Mucosa of descending colon (tissue), 3 donors: Measurements from ENCODE around the gene ESR2. TPM values are rescaled to one million over a fixed set of nuclear protein-coding genes. Genes with fewer than 3 reads are reported as not detected.
"Not testable (repeated sequence)": the region's sequence is repeated elsewhere in the genome, so short reads cannot be mapped to it uniquely, and the experiment has no call there.

Source experiments
- ATAC-seq: fragments of 200-7000 bp; cut with Tn5 transposase; one replicate; pipeline ENCODE4 v1.9.1; 2020; ENCODE audit warnings: mild to moderate bottlenecking, moderate library complexity
- DNase-seq, 3 donors: peaks; one replicate each; pipeline ENCODE4 v3.0.0-alpha.2; 2020
- H3K36me3 ChIP-seq: fragments of 200-600 bp; one replicate; pipeline ENCODE4 v1.8.0; 2021; ENCODE audit warnings: low read depth, mild to moderate bottlenecking
- H3K4me1 ChIP-seq: fragments of 200-600 bp; one replicate; pipeline ENCODE4 v1.8.0; 2021; ENCODE audit warnings: low read depth, mild to moderate bottlenecking
- H3K4me3 ChIP-seq: fragments of 200-600 bp; one replicate; pipeline ENCODE4 v1.8.0; 2021; ENCODE audit warnings: mild to moderate bottlenecking
- H3K9me3 ChIP-seq: fragments of 200-600 bp; one replicate; pipeline ENCODE4 v1.8.0; 2021; ENCODE audit warnings: mild to moderate bottlenecking
- CTCF ChIP-seq: fragments of 200-600 bp; IDR thresholded peaks from one replicate; pipeline ENCODE4 v1.8.0; 2022; ENCODE audit warnings: antibody characterized with exemption, mild to moderate bottlenecking
- intact Hi-C, 2 donors: fragments of 100-400 bp; cut with DNase I in 1 of 2; cut with micrococcal nuclease in 1 of 2; formaldehyde crosslinking; loops; one replicate each; pipeline versions ENCODE4 v1.11.0 to v1.11.1; 2022; cut with DNase I, micrococcal nuclease
- microRNA-seq: library from miRNA; unstranded; fragments of <30 nt; microRNA quantifications from one replicate; pipeline ENCODE4, GENCODE V29; 2019
- total RNA-seq, 3 donors: library from RNA; stranded (reverse); fragmentation: NEBNext Ultra II Directional in 2 of 3; extraction: Animal tissue kit (Norgen Biotek cat#: 25700) in 2 of 3; gene quantifications; one replicate each; pipeline versions ENCODE4 v1.2.1 to v1.2.4, GENCODE V29; 2021 to 2023
- donor health status: DM: no; HTN: no; CAD: no; lungs with moderate emphysema.
- donor health status: DM: no; HTN: no; CAD: no.
- donor health status: DM: no; HTN: yes; CAD: no.

ESR2 gene
- total RNA-seq, 3 donors from 2014 or later = 0.32 to 0.60 (median 0.41) TPM

- intact Hi-C loops = no loop called here
- Histone ChIP-seq H3K4me3 (no peak overlapping the region), H3K9me3 (no peaks in the 10 kb centered on the region), H3K4me1 (no peaks in the 10 kb centered on the region), H3K36me3 (no peaks in the 10 kb centered on the region)
- TF ChIP-seq CTCF = no peak
- DNase-seq (no peak), ATAC-seq (no peak)
Measured at GRCh38 chr14:64045091-64045490, 249.1 kb downstream of the ESR2 start.

DNA sequence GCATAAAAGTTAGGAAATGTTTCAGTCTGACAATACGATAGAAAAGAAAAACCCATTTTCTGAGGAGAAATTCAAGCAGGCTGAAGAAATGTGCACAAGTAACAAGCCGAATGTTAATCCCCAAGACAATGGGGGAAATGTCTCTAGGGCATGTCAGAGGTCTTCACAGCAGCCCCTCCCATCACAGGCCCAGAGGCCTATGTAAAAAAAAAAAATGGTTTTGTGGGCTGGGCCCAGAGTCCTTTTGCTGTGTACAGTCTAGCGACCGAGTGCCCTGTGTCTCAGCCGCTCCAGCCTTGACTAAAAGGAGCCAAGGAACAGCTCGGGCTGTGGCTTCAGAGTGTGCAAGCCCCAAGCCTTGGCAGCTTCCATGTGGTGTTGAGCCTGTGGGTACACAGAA, 250.9 kb downstream of the ESR2 start:
- H3K4me1 ChIP-seq, H3K9me3 ChIP-seq, H3K4me3 ChIP-seq, intact Hi-C loops, DNase-seq, ATAC-seq, H3K36me3 ChIP-seq: not testable (repeated sequence)

DNA sequence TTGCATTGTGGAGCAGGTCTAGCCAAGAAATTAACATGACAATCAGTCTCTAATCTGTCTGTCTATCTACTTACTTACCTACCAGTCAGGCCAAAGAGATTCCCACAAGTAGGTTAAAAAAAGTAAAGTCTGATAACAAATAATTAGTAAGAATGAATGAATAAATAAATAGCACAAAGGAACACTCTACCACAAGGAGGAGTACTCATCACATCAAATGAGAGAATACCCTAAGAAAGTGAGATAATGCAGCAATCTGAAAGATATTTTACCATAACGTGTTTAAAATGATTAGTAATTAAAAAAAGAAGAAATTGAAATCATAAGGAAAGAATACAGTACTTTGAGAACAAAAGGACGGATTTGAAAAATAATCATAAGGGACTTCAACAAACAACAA, 254.1 kb downstream of the ESR2 start:
- no peaks in the 10 kb centered on the region for H3K4me1 ChIP-seq
- no peak for TF ChIP-seq CTCF
- H3K36me3 ChIP-seq = no peaks in the 10 kb centered on the region
- intact Hi-C loops = no loop called here
- no peak for DNase-seq
- no peak overlapping the region for H3K4me3 ChIP-seq
- H3K9me3 ChIP-seq = no peaks in the 10 kb centered on the region
- ATAC-seq = no peak

- Histone ChIP-seq H3K4me3 (no peak overlapping the region), H3K36me3 (no peaks in the 10 kb centered on the region), H3K9me3 (no peaks in the 10 kb centered on the region), H3K4me1 (no peaks in the 10 kb centered on the region)
- intact Hi-C loops = no loop called here
- no peak for TF ChIP-seq CTCF
- no peak for DNase-seq
- ATAC-seq = no peak
Measured at GRCh38 chr14:64038841-64039542, 255.2 kb downstream of the ESR2 start.

DNA sequence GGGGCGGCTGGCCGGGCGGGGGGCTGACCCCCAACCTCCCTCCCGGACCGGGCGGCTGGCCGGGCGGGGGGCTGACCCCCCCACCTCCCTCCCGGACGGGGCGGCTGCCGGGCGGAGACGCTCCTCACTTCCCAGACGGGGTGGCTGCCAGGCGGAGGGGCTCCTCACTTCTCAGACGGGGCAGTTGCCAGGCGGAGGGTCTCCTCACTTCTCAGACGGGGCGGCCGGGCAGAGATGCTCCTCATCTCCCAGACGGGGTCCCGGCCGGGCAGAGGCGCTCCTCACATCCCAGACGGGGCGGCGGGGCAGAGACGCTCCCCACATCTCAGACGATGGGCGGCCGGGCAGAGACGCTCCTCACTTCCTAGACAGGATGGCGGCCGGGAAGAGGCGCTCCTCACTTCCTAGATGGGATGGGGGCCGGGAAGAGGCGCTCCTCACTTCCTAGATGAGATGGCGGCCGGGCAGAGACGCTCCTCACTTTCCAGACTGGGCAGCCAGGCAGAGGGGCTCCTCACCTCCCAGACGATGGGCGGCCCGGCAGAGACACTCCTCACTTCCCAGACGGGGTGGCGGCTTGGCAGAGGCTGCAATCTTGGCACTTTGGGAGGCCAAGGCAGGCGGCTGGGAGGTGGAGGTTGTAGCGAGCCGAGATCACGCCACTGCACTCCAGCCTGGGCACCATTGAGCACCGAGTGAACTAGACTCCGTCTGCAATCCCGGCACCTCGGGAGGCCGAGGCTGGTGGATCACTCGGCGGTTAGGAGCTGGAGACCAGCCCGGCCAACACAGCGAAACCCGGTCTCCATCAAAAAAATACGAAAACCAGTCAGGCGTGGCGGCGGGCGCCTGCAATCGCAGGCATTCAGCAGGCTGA, 256.1 kb downstream of the ESR2 start:
- intact Hi-C loops, ATAC-seq, DNase-seq: not testable (repeated sequence)

GRCh38 chr14:64035143-64035542, 259.0 kb downstream of the ESR2 start:
- no peak for TF ChIP-seq CTCF
- no peak overlapping the region for H3K4me3 ChIP-seq
- intact Hi-C loops = no loop called here
- no peak for DNase-seq
- H3K4me1 ChIP-seq = no peaks in the 10 kb centered on the region
- H3K9me3 ChIP-seq = no peaks in the 10 kb centered on the region
- ATAC-seq = no peak
- H3K36me3 ChIP-seq = no peaks in the 10 kb centered on the region

More for the DNA sequence above, 256.1 kb downstream of the ESR2 start:
- not testable (repeated sequence) for H3K9me3 ChIP-seq, H3K4me1 ChIP-seq, H3K36me3 ChIP-seq, H3K4me3 ChIP-seq

Small RNA genes lying within 50 kb of the gene (microRNA-seq; reads per million reads assigned to microRNA genes)
- gene MIR548H1 = not detected

Other genes starting within 250 kb of the ESR2 start
- gene MTHFD1, start 94.0 kb upstream of the ESR2 start, total RNA-seq = 10 to 100 TPM; 35.9 to 73.3 (median 37.3) TPM
- 1 to 10 TPM; 3.9 to 8.0 (median 7.4) TPM for gene AKAP5, start 171.1 kb upstream of the ESR2 start, total RNA-seq
- gene ZBTB25, start 209.5 kb upstream of the ESR2 start, total RNA-seq = 10 to 100 TPM in 1 of 3 donors, 1 to 10 TPM in 2; 6.1 to 14.4 (median 7.2) TPM
- 10 to 100 TPM; 26.5 to 40.9 (median 33.0) TPM for gene ZBTB1, start 210.4 kb upstream of the ESR2 start, total RNA-seq
- gene HSPA2, start 246.4 kb upstream of the ESR2 start, total RNA-seq = 10 to 100 TPM; 28.3 to 99.5 (median 58.2) TPM